Measurements from ENCODE around the gene MRPL38. TPM values are rescaled to one million over a fixed set of nuclear protein-coding genes. Genes with fewer than 3 reads are reported as not detected.

MRPL38 gene
- total RNA-seq, 1 donor from 2014 or later = 77.8 TPM

GRCh38 chr17:75942473-75942872 lies 37.8 kb upstream of the MRPL38 start:
- peaks cover 9% of the 10 kb centered on the region for H3K4me1 Mint-ChIP-seq
- peaks cover 10% of the 10 kb centered on the region for H3K36me3 Mint-ChIP-seq
- TF ChIP-seq CTCF (IDR thresholded peaks at IDR 0.05; ENCODE audit: unreplicated experiment) = no peak
- H3K4me3 Mint-ChIP-seq = no peak overlapping the region
- H3K9me3 Mint-ChIP-seq = no peaks in the 10 kb centered on the region
- no peaks in the 10 kb centered on the region for H3K27me3 Mint-ChIP-seq (ENCODE audit: low read depth)
- no peak overlapping the region for H3K27ac Mint-ChIP-seq
- no peak for DNase-seq (ENCODE audit: low spot score in 2 of 2, unreplicated experiment in 2 of 2)

- Mint-ChIP-seq H3K9me3 (no peaks in the 10 kb centered on the region), H3K4me3 (peak overlapping the region; percentile 91), H3K27me3 (ENCODE audit: low read depth) (no peaks in the 10 kb centered on the region), H3K36me3 (peaks cover 8% of the 10 kb centered on the region), H3K4me1 (peaks cover 9% of the 10 kb centered on the region), H3K27ac (peak overlapping the region; percentile 88)
- DNase-seq (ENCODE audit: low spot score in 2 of 2, unreplicated experiment in 2 of 2) = no peak
- TF ChIP-seq CTCF (IDR thresholded peaks at IDR 0.05; ENCODE audit: unreplicated experiment) = no peak
Measured at GRCh38 chr17:75941442-75941819, 36.7 kb upstream of the MRPL38 start.

GRCh38 chr17:75940727-75941441 lies 36.2 kb upstream of the MRPL38 start, which contains the start of gene FBF1:
Gene FBF1 (minus strand): TSS chr17:75941042. CDS start chr17:75938149, 2,893 bp downstream.
- Mint-ChIP-seq H3K4me3 (peak within 1 kb of the TSS; percentile 91), H3K27me3 (ENCODE audit: low read depth) (no peaks in the 10 kb centered on the region)

GRCh38 chr17:75937652-75938051 lies 33.0 kb upstream of the MRPL38 start:
- no peak overlapping the region for H3K4me3 Mint-ChIP-seq
- H3K36me3 Mint-ChIP-seq = no peaks in the 10 kb centered on the region
- no peak for DNase-seq (ENCODE audit: low spot score in 2 of 2, unreplicated experiment in 2 of 2)
- peaks cover 9% of the 10 kb centered on the region for H3K4me1 Mint-ChIP-seq
- H3K27ac Mint-ChIP-seq = no peak overlapping the region
- H3K9me3 Mint-ChIP-seq = no peaks in the 10 kb centered on the region
- TF ChIP-seq CTCF (IDR thresholded peaks at IDR 0.05; ENCODE audit: unreplicated experiment) = no peak
- H3K27me3 Mint-ChIP-seq (ENCODE audit: low read depth) = no peaks in the 10 kb centered on the region

More at GRCh38 chr17:75940727-75941441, 36.2 kb upstream of the MRPL38 start, which contains the start of gene FBF1:
- Mint-ChIP-seq H3K27ac (peak within 1 kb of the TSS; percentile 88), H3K36me3 (peaks cover 6% of the 10 kb centered on the region), H3K9me3 (no peaks in the 10 kb centered on the region), H3K4me1 (peaks cover 9% of the 10 kb centered on the region)
- no peak for TF ChIP-seq CTCF (IDR thresholded peaks at IDR 0.05; ENCODE audit: unreplicated experiment)
- peak; percentile 85 to 90 for DNase-seq (ENCODE audit: low spot score in 2 of 2, unreplicated experiment in 2 of 2)

- no peak for DNase-seq (ENCODE audit: low spot score in 2 of 2, unreplicated experiment in 2 of 2)
- Mint-ChIP-seq H3K27ac (no peak overlapping the region), H3K4me3 (no peak overlapping the region), H3K36me3 (no peaks in the 10 kb centered on the region), H3K27me3 (ENCODE audit: low read depth) (no peaks in the 10 kb centered on the region), H3K4me1 (no peaks in the 10 kb centered on the region), H3K9me3 (no peaks in the 10 kb centered on the region)
- no peak for TF ChIP-seq CTCF (IDR thresholded peaks at IDR 0.05; ENCODE audit: unreplicated experiment)
Measured at GRCh38 chr17:75933808-75934207, 29.1 kb upstream of the MRPL38 start.

Data from mesothelial cell of epicardium (in vitro differentiated cells).